Testis (tissue), 3 donors: Measurements from ENCODE around the gene RBM27. TPM values are rescaled to one million over a fixed set of nuclear protein-coding genes. Genes with fewer than 3 reads are reported as not detected.

Experiments used
- DNase-seq: peaks from one replicate; pipeline ENCODE4 v3.0.0-alpha.2; 2019
- H3K27ac ChIP-seq, 2 donors: fragments of 200-600 bp; sonication (generic); one replicate each; pipeline ENCODE4 v1.5.1; 2019
- H3K27me3 ChIP-seq: fragments of 200-600 bp; sonication (generic); one replicate; pipeline ENCODE4 v1.5.1; 2019
- H3K36me3 ChIP-seq: fragments of 200-600 bp; sonication (generic); one replicate; pipeline ENCODE4 v1.5.1; 2017; ENCODE audit warnings: low read depth; ENCODE audit errors: missing control alignments
- H3K4me1 ChIP-seq: fragments of 200-600 bp; sonication (generic); one replicate; pipeline ENCODE4 v1.5.1; 2019
- H3K4me3 ChIP-seq, 2 donors: fragments of 200-600 bp; sonication (generic); one replicate each; pipeline ENCODE4 v1.5.1; 2017 to 2019
- H3K9me3 ChIP-seq: fragments of 200-600 bp; sonication (generic); one replicate; pipeline ENCODE4 v1.5.1; 2017
- CTCF ChIP-seq, 3 experiments: fragments of 450-650 bp in 2 of 3; fragments of 200-600 bp in 1 of 3; sonication (generic) in 1 of 3; IDR thresholded peaks; one replicate each; pipeline ENCODE4 v1.5.1; 2016 to 2019; ENCODE audit warnings: antibody characterized with exemption in 3 of 3, mild to moderate bottlenecking in 2 of 3, moderate library complexity in 1 of 3
- POLR2A ChIP-seq: fragments of 450-650 bp; IDR thresholded peaks from one replicate; pipeline ENCODE4 v1.6.1; 2017; ENCODE audit warnings: antibody characterized with exemption, mild to moderate bottlenecking, moderate library complexity
- WGBS, 2 donors: methylation state at CpG; one replicate each; pipeline ENCODE4 v1.1.5; 2018; 5-methylcytosine and 5-hydroxymethylcytosine counted together
- intact Hi-C: fragments of 100-400 bp; cut with DNase I; formaldehyde crosslinking; loops from one replicate; pipeline ENCODE4 v1.15.1; 2023; ENCODE audit warnings: low total_unique reads
- polyA plus RNA-seq: library from polyadenylated mRNA; stranded (reverse); fragments of 350-450 nt; fragmentation: Illumina TruSeq; extraction: RNeasy Lipid Tissue Mini Kit (QIAGEN cat#74804); gene quantifications from one replicate; pipeline ENCODE4 v1.2.3, GENCODE V29; 2014; ENCODE audit warnings: low read depth, low replicate concordance; ENCODE audit not compliant: insufficient read depth
- total RNA-seq, 2 donors: library from RNA; depleted of rRNA; stranded (reverse); fragments of >200 nt; gene quantifications; one replicate each; pipeline ENCODE4 v1.2.3, GENCODE V29; 2016

Gene RBM27
- total and polyA plus RNA-seq, 3 donors from 2014 or later, result 20.3 to 37.2 (median 35.2) TPM

- Histone ChIP-seq H3K27ac (no peak overlapping the region), H3K9me3 (no peaks in the 10 kb centered on the region), H3K4me1 (no peaks in the 10 kb centered on the region), H3K4me3 (no peak overlapping the region), H3K36me3 (no peaks in the 10 kb centered on the region), H3K27me3 (no peaks in the 10 kb centered on the region)
- TF ChIP-seq CTCF (IDR thresholded peaks at IDR 0.05), result no peak
- TF ChIP-seq POLR2A, result no peak
- no peak for DNase-seq
- WGBS, 2 donors, result 81 to 82% methylated on average over 2 of the region's 2 CpGs
- intact Hi-C loops, result no loop called here
Observed at GRCh38 chr5:146218168-146218567, 14.8 kb downstream of the RBM27 start.

GRCh38 chr5:146219243-146219642 lies 15.8 kb downstream of the RBM27 start:
- no peaks in the 10 kb centered on the region for H3K27me3 ChIP-seq
- H3K36me3 ChIP-seq, result no peaks in the 10 kb centered on the region

GRCh38 chr5:146221234-146221633 lies 17.8 kb downstream of the RBM27 start:
- Histone ChIP-seq H3K4me3 (no peak overlapping the region), H3K4me1 (no peaks in the 10 kb centered on the region), H3K27ac (no peak overlapping the region), H3K36me3 (no peaks in the 10 kb centered on the region), H3K9me3 (no peaks in the 10 kb centered on the region), H3K27me3 (no peaks in the 10 kb centered on the region)
- TF ChIP-seq CTCF (IDR thresholded peaks at IDR 0.05) (no peak), POLR2A (no peak)
- intact Hi-C loops, result no loop called here
- whole genome bisulfite sequencing, 2 donors, result 88 to 90% methylated on average over 3 of the region's 3 CpGs
- no peak for DNase-seq

More at GRCh38 chr5:146219243-146219642, 15.8 kb downstream of the RBM27 start:
- H3K4me3 ChIP-seq, result no peak overlapping the region
- TF ChIP-seq POLR2A (no peak), CTCF (IDR thresholded peaks at IDR 0.05) (no peak)
- no peaks in the 10 kb centered on the region for H3K9me3 ChIP-seq
- intact Hi-C loops, result no loop called here
- no peaks in the 10 kb centered on the region for H3K4me1 ChIP-seq
- no peak overlapping the region for H3K27ac ChIP-seq
- no peak for DNase-seq

- no peaks in the 10 kb centered on the region for H3K27me3 ChIP-seq
- no peak overlapping the region for H3K4me3 ChIP-seq
- DNase-seq, result no peak
- no peaks in the 10 kb centered on the region for H3K9me3 ChIP-seq
- H3K27ac ChIP-seq, result no peak overlapping the region
- H3K4me1 ChIP-seq, result no peaks in the 10 kb centered on the region
- TF ChIP-seq POLR2A (no peak), CTCF (IDR thresholded peaks at IDR 0.05) (no peak)
- WGBS, 2 donors, result 88 to 98% methylated on average over 1 of the region's 1 CpG
- intact Hi-C loops, result no loop called here
- H3K36me3 ChIP-seq, result no peaks in the 10 kb centered on the region
Observed at GRCh38 chr5:146222005-146222404, 18.6 kb downstream of the RBM27 start.

GRCh38 chr5:146223179-146223578 lies 19.8 kb downstream of the RBM27 start:
- Histone ChIP-seq H3K4me3 (no peak overlapping the region), H3K4me1 (no peaks in the 10 kb centered on the region), H3K27me3 (no peaks in the 10 kb centered on the region), H3K36me3 (no peaks in the 10 kb centered on the region), H3K27ac (no peak overlapping the region), H3K9me3 (no peaks in the 10 kb centered on the region)
- TF ChIP-seq POLR2A (no peak), CTCF (IDR thresholded peaks at IDR 0.05) (no peak)
- WGBS, 2 donors, result 92 to 98% methylated on average over 1 of the region's 1 CpG
- no peak for DNase-seq
- intact Hi-C loops, result no loop called here
